Activated T-cell treated with anti-CD3 and anti-CD28 coated beads, Interleukin-2, amount 50 U/mL, for 48 hours (primary cell): ENCODE measurements around the gene MPND.

Experiments used
- DNase-seq, 2 experiments: peaks; one replicate each; pipeline ENCODE4 v3.0.0-alpha.2; 2020

Gene MPND

GRCh38 chr19:4367781-4368127 lies 24.4 kb downstream of the MPND start:
- no peak for DNase-seq

- DNase-seq, result peak; percentile 42 to 46
Measured at GRCh38 chr19:4368128-4368820, 24.9 kb downstream of the MPND start.

DNA sequence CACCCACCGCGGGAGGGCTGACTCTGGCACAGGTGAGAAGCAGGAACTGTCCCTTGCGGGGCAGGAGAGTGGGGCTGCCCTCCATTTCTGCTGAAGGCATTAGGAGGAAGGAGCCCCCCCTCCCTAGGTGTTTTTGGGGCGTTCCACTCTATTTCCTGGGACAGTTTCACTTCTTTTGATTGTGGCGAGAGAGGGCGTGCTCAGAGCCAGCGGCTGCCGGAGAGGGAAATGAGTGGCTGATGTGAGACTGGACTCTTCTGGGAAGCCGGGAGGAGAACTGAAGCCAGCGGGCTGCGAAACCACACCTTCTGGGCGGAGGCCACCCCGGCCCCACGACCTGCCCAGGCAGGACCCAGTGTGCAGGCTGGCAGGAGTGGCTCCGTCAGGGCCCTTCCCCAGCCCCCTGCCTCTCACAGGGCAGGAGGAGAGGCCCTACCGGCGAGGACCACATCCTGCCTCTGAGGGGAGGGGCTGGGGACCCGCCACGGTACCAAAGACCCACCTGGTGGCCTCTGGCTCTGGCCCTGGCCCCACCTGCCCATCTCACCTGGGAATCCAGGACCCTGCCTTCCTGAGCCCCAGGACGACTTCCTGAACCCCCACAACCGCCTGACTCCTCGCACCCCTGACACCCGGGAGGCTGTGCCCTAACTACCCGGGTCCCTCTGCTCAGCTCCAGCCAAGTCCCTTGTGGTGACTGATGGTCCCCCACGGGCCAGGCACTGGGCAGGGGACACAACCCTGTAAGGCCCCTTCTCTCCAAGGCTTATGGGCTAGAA lies 25.9 kb downstream of the MPND start:
- peak; percentile 82 to 84 for DNase-seq

- peak; percentile 84 to 89 for DNase-seq
Measured at GRCh38 chr19:4369888-4370260, 26.5 kb downstream of the MPND start.

GRCh38 chr19:4370418-4371041 lies 27.2 kb downstream of the MPND start:
- no peak for DNase-seq

DNA sequence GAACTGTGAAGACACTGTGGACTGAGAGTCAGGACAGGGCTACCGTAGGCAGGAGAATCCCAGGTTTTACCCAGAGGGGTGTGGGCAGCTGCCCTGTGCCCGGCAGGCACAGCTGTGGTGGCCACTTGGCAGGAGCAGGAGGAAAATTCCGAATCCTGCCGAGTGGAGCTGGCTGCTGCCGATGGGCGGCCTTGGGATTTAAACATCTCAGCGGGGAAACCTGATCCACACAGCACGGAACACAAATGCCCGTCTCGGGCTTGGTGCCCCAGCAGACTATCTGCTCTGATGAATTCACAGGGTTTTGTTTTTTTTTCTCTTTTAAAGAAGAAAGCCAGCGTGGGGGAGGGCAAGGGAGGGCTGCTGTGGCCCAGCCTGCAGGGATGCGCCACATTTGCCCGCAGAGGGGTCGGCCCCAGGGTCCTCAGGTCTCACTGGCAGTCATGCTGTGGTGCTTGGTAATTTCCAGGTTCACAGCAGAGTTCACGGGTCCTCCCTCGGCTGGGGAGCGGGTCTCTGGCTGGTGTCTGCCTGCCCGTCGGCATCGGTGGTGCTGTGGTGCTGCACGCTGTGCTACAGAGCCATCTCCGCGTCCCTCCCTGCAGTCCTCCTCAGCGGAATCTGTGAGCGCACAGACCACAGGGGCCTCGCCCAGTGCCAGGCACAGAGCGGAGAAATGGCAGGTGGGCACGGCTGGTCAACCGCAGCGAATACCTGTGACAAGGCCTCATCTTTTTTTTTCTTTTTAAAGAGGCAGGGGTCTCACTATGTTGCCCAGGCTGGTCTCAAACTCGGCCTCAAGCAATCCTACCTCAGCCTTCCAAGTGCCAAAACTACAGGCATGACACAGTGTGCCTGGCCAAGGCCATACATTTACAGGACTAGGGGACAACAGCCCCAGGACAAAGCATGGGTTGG lies 28.1 kb downstream of the MPND start:
- DNase-seq, result no peak

GRCh38 chr19:4372165-4373012 lies 29.0 kb downstream of the MPND start:
- DNase-seq, result no peak

DNA sequence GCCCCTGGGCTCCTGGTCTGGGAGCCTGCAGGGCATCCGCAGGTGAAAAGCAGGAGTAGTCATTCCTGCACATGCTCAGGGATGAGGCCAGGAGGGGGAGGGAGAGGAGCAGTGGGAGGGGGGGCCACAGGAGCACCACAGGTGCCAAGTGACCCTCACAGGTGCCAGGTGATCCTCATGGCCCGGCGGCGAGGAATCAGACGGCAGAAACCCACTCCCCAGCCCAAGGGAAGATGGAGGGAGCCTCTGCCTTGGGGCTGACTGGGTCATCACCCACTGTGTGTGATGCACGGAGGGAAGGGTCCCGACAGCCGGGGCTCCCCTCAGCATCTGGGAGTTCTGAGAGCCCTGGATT lies 29.6 kb downstream of the MPND start:
- DNase-seq, result no peak

DNA sequence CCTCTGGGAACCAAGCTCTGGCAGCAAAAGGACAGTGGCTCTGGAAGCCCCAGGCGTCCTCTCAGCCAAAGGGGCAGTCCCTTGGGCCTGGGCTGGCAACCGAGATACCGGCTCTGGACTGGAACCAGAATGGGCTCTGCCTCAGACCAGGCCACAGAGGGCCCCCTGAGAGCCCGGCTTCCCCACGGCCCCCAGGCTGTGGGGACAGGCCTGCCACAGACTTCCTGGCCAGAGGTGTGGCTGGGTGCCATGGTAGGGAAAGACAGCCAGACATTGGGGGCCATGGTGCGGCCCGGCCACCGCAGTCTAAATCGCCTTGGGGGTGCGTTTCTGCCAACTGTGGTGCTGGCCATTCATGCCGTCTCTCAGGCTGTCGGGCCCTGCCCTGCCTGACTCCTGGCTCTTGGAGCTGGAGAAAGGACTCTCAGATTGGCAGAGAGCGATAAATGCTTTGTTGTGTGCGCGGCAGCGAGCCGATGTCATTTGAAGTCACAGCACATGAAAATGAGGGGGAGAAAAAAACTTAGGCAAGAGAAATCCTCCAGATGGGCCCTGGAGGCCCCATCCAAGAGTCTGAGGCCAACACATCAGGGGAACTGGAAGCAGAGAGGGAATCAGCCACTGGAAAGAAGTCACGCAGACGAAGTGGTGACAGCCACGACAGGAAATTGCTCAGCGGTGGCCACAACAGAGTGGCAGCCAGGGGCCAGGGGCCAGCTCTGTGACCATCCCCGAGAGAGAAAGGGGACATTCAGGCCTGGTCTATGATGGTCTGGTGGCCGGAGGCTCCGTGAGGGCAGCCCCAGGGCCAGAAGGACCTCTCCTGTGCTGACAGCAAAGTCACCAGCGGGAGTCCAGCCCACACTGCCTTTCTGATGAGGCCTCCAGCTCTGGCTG lies 30.5 kb downstream of the MPND start:
- no peak for DNase-seq

DNA sequence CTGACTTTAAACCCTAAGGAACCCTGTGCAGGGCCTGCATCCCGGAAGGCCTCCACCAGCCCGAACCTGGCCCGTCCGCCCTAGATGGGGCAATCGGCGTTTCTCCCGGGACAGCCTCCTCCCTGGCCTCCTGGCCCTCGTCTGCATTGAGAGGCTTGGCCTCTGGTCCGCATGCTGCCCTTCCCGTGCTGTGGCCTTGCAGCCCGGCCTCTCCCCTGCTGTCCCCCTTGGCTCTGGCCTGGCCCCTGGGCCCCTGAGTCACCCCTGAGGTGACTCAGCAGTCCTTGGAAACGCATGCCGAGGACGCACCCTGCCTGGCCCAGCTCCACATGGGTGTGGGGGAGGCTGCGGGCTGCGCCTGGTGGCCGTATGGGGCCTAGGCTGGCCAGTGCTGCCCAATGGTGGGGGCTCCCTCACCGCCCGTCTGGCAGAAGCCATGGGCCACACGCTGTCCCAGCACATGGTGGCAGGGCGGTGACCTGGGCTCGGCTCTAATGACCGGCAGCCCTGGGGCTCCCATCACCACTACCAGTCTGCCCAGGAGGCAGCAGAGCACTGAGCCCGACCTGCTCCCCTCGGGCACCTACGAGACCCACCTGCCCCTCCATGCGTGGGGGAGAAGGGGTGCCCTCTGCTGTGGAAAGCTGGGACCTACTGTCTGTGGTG lies 31.3 kb downstream of the MPND start:
- no peak for DNase-seq

GRCh38 chr19:4375164-4376027 lies 32.0 kb downstream of the MPND start:
- DNase-seq, result no peak

DNA sequence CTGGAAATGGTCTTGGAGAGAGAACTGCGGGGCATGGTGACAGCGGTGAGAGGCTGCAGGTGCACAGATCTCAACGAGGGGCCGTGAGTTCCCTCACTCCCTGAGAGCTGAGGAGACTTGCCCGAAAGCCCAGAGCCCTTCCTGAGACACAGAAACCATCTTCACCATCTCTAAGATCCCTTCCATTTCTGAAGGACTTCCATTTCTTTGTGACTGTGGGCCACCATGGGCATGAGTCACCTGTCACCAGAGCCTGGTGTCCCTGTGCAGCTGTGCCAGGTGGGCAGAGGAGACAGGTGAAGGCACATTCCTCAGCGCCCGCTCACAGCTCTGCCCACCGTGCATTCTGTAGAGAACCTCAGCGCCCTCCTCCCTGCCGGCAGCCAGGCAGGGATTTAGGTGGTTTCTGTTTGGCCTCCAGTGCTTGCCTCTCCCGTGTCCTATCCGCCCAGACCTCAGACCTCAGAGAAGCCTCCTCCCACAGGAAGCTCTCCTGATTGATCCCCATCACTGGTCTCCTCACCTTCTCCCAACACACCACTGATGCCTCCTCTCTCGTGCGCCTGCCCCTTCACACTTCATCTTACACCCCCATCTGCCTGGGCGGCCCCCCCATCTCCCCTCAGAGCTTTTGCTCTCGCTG lies 32.8 kb downstream of the MPND start:
- DNase-seq, result no peak

GRCh38 chr19:4376671-4376990 lies 33.3 kb downstream of the MPND start:
- no peak for DNase-seq

DNA sequence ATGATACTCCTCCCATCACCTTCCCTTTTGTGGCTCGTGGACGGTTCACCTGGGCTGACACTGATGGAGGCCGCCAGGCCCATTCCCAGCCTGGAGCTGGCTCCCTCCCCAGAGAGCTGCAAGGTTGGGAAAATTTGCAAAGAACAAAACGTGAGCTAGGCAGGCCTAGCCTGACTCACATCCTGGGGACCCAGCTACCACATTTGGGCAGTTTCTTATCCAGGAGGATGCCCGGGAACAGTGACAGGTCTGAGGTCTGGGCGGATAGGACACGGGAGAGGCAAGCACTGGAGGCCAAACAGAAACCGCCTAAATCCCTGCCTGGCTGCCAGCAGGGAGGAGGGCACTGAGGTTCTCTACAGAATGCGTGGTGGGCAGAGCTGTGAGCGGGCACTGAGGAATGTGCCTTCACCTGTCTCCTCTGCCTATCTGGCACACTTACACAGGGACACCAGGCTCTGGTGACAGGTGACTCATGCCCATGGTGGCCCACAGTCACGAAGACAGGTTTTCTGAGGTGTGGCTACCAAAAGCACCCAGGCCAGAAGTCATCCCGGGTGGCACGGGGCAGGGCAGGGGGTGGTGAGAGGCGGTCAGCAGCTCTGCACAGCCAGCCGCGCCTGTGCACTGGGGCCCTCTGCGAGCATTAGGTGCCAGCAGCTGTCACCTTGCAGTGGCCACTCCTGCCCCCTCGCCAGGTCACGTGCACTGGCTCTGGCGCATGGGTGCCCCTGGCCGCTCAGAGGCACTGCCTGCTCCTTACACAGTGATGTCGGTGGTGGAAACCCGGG lies 33.8 kb downstream of the MPND start:
- DNase-seq, result no peak

DNA sequence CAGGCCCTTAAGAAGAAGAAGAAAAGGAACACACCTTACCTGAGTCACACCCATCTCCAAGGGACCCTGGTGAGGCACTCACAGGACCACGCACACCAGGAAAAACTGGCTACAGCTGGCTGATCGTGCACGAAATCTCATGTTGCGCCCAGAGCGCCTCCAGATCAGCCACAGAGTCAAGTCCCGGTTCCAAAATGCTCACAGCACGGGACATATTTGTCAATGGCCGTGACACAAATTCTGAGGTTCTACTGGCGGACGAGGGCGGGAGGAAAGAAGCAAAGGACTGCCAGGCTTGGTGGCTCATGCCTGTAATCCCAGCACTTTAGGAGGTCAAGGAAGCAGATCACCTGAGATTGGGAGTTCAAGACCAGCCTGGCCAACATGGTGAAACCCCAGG lies 35.5 kb downstream of the MPND start:
- no peak for DNase-seq

DNA sequence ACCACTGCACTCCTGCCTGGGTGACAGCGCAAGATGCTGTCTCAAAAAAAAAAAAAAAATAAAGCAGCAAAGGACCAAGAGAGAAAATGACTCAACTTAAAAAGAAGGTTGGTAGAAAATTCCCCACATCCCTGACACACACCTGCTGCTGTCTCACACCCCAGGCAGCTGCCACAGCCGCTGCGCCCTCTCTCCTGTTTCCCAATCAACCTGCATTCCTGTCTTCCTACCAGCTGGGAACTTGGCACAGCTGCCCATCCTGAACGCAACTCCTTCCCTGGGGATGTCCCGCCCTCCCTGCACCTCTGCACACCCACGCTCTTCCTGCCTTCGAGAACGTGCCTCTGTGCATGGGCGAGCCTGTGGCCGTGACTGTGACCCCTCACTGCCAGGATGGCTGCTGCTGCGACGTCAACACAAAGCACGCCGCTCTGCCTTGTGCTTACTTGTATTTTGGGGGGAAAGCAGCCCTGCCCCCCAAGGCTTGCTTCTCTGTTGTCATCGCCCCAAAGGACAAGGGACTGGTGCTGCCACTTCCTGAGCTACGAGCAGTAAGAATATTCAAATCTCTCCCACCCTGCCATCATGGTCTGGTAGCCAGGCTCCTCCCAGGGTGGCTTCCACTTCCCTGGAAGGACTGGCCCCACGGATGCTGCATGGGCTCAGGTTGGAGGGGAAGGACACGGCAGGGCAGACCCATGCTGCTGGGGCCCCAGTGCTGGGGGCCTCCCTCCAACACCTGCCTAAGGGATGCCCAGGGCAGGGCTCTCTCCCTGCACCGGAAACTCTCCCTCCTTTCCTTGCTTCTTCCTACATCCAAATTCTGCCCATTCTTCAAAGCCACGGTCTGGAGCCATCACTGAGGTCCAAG lies 36.3 kb downstream of the MPND start:
- DNase-seq, result peak; percentile 61 to 69

DNA sequence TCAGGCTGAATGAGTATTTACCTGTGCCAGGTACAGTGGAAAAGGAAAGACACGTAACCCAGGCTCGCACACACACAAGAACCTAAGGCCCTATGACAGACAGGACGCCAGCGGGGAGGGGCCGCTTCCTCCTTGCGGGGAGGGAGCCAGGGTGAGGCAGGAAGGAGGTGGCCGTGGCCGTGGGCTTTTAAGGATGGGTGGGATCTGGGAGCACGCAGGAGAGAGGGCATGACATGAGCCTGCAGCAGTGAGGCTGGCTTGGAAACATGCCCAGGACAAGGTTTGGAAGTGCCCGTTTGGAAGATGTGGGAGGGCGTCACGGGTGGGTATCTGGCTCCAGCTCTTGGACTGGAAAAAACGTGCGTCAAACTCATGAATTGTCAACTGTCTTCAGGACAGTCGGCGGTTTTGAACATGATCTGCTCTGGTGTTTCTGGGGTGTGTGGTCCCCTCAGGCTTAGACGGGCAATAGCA lies 36.9 kb downstream of the MPND start:
- DNase-seq, result peak; percentile 59 to 65
